B cell (primary cell): Measurements from ENCODE around the gene ALG5. TPM values are rescaled to one million over a fixed set of nuclear protein-coding genes. Genes with fewer than 3 reads are reported as not detected.

Source experiments
- ATAC-seq: fragments of 200-7000 bp; cut with Tn5 transposase; one replicate; pipeline ENCODE4 v1.10.0; 2021; ENCODE audit warnings: low read depth, mild to moderate bottlenecking, moderate number of reproducible peaks, moderate library complexity
- CTCF ChIA-PET: fragments of 350-600 bp; sonication (Branson Sonifier 250); formaldehyde crosslinking; loops from one replicate; lab custom pipeline; 2021; ENCODE audit warnings: antibody characterized with exemption, inconsistent platforms; lab: Charles Lee
- POLR2A ChIA-PET: fragments of 350-600 bp; sonication (Branson Sonifier 250); formaldehyde crosslinking; loops from one replicate; lab custom pipeline; 2021; ENCODE audit warnings: antibody characterized with exemption; lab: Charles Lee
- DNase-seq: peaks from one replicate; pipeline ENCODE4 v3.0.0; 2013
- H2AFZ ChIP-seq: 2 replicates; pipeline ENCODE4 v1.6.1; 2012; ENCODE audit warnings: mild to moderate bottlenecking, low read depth, low read length; ENCODE audit not compliant: insufficient read depth, poor library complexity, severe bottlenecking
- H3K27ac ChIP-seq, 2 donors: 1 replicate in 1 of 2; 2 replicates in 1 of 2; pipeline ENCODE4 v1.5.1; 2012 to 2013; ENCODE audit warnings: low read length in 2 of 2, mild to moderate bottlenecking in 2 of 2, moderate library complexity in 1 of 2
- H3K27me3 ChIP-seq, 4 experiments: fragments of 200-600 bp in 1 of 4; sonication (generic) in 1 of 4; replicated peaks in 1 of 4; 1 replicate in 2 of 4; 2 replicates in 2 of 4; pipeline versions ENCODE4 v1.6.1 to v1.7.0; 2013 to 2016; ENCODE audit warnings: low read length in 3 of 4, mild to moderate bottlenecking in 2 of 4, mixed read lengths in 1 of 4, moderate library complexity in 1 of 4; ENCODE audit not compliant: insufficient read depth in 4 of 4, control insufficient read depth in 3 of 4; ENCODE audit errors: control extremely low read depth in 1 of 4
- H3K36me3 ChIP-seq, 2 experiments: replicated peaks in 1 of 2; 1 replicate in 1 of 2; 2 replicates in 1 of 2; pipeline versions ENCODE4 v1.6.1 to v1.7.1; 2013; ENCODE audit warnings: low read length in 1 of 2; ENCODE audit not compliant: insufficient read depth in 2 of 2, control insufficient read depth in 1 of 2; ENCODE audit errors: control extremely low read depth in 1 of 2, extremely low read depth in 1 of 2
- H3K4me1 ChIP-seq, 2 donors: fragments of 200-600 bp in 1 of 2; sonication (generic) in 1 of 2; 1 replicate in 1 of 2; 2 replicates in 1 of 2; pipeline versions ENCODE4 v1.5.1 to v1.6.1; 2013 to 2017; ENCODE audit warnings: low read length in 2 of 2; ENCODE audit not compliant: control insufficient read depth in 2 of 2, insufficient read depth in 2 of 2
- H3K4me2 ChIP-seq: replicated peaks from 2 replicates; pipeline ENCODE3; 2012; ENCODE audit warnings: mild to moderate bottlenecking, low read depth, low read length; ENCODE audit not compliant: poor library complexity, severe bottlenecking
- H3K4me3 ChIP-seq, 5 experiments: fragments of 200-600 bp in 1 of 5; sonication (generic) in 1 of 5; 1 replicate in 3 of 5; 2 replicates in 2 of 5; pipeline versions ENCODE4 v1.5.1 to v1.7.0; 2011 to 2016; ENCODE audit warnings: low read length in 4 of 5, mild to moderate bottlenecking in 4 of 5, low read depth in 2 of 5, control low read depth in 1 of 5, moderate library complexity in 1 of 5; ENCODE audit not compliant: insufficient read depth in 1 of 5; ENCODE audit errors: control extremely low read depth in 1 of 5, extremely low read depth in 1 of 5
- H3K79me2 ChIP-seq: fragments of 200-600 bp; sonication (generic); one replicate; pipeline ENCODE4 v1.6.0; 2016; ENCODE audit warnings: low read length; ENCODE audit not compliant: control insufficient read depth, insufficient read depth
- H3K9ac ChIP-seq: fragments of 200-600 bp; sonication (generic); 2 replicates; pipeline ENCODE4 v1.6.1; 2017; ENCODE audit warnings: mild to moderate bottlenecking, low read length, moderate library complexity
- H3K9me3 ChIP-seq, 3 donors: one replicate each; pipeline versions ENCODE4 v1.6.1 to v1.7.1; 2013; ENCODE audit warnings: low read length in 2 of 3; ENCODE audit not compliant: control insufficient read depth in 2 of 3, insufficient read depth in 1 of 3; ENCODE audit errors: control extremely low read depth in 1 of 3
- H4K20me1 ChIP-seq: 2 replicates; pipeline ENCODE4 v1.6.0; 2012; ENCODE audit warnings: mild to moderate bottlenecking, low read length; ENCODE audit not compliant: insufficient read depth, control insufficient read depth, poor library complexity, severe bottlenecking
- H3K27ac Mint-ChIP-seq: one replicate; pipeline ENCODE4 v1.8.0; 2021; ENCODE audit warnings: mixed read lengths
- H3K27me3 Mint-ChIP-seq: one replicate; pipeline ENCODE4 v1.8.0; 2021; ENCODE audit warnings: mixed read lengths
- H3K4me1 Mint-ChIP-seq: one replicate; pipeline ENCODE4 v1.8.0; 2021; ENCODE audit warnings: mixed read lengths
- H3K4me3 Mint-ChIP-seq: one replicate; pipeline ENCODE4 v1.8.0; 2021; ENCODE audit warnings: mixed read lengths
- H3K9me3 Mint-ChIP-seq: one replicate; pipeline ENCODE4 v1.8.0; 2022; ENCODE audit warnings: mixed read lengths; ENCODE audit not compliant: insufficient read depth
- EZH2 ChIP-seq: IDR thresholded peaks from 2 replicates; pipeline ENCODE4 v1.6.1; 2012; ENCODE audit warnings: borderline replicate concordance, low read depth, mild to moderate bottlenecking, moderate library complexity, low read length; ENCODE audit not compliant: insufficient read depth, poor library complexity, severe bottlenecking
- WGBS: methylation state at CpG from one replicate; pipeline ENCODE4 v1.1.5; 2013; ENCODE audit warnings: missing lambda C conversion rate; ENCODE audit not compliant: insufficient coverage; 5-methylcytosine and 5-hydroxymethylcytosine counted together
- intact Hi-C: fragments of 100-400 bp; cut with micrococcal nuclease; formaldehyde crosslinking; loops from one replicate; pipeline ENCODE4 v1.10.0; 2022
- polyA plus RNA-seq: library from polyadenylated mRNA; depleted of rRNA; stranded (reverse); fragments of >200 nt; gene quantifications from 2 replicates; pipeline ENCODE4 v1.2.3, GENCODE V29; 2012
- total RNA-seq, 2 donors: library from RNA; stranded (reverse); fragments of 120-200 nt in 1 of 2; gene quantifications; 1 replicate in 1 of 2; 2 replicates in 1 of 2; pipeline versions ENCODE4 v1.2.3 to v1.2.4, GENCODE V29; 2013 to 2022
- TF ChIP-seq, protein P1 (sequence below): fragments of 200-600 bp; IDR thresholded peaks from one replicate; pipeline ENCODE4 v1.8.0; 2022; ENCODE audit warnings: antibody characterized with exemption, mild to moderate bottlenecking

The ALG5 gene
- total and polyA plus RNA-seq, 2 donors (not counting 1 experiment from before 2014, with no cell fraction given) = 15.2 to 21.0 TPM

DNA sequence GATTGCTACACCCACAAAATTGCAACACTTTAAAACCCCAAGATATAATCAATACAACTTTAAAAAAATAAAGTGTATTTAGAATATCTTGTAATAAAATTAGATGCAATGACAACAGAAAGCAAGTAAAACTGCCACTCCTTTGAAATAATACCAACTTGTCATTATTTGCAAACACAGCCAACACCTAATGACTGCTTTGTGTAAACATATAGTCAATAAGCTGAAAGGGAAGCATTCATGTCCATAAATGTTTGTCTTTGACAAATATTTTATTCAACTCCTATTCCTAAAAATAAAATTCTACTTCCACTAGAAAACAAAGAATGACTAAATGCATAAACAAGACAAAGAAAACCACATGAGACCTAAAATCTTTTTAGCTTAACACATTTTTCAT is 85.7 kb downstream of the ALG5 start:
- Histone ChIP-seq H3K4me1 (no peaks in the 10 kb centered on the region), H2AFZ (no peak overlapping the region), H3K79me2 (no peaks in the 10 kb centered on the region), H4K20me1 (no peaks in the 10 kb centered on the region), H3K4me3 (no peak overlapping the region), H3K27ac (no peak overlapping the region), H3K27me3 (peaks cover 0 to 11% (median 6%) of the 10 kb centered on the region in 4 experiments), H3K9me3 (no peaks in the 10 kb centered on the region), H3K9ac (no peak overlapping the region), H3K36me3 (no peaks in the 10 kb centered on the region), H3K4me2 (no peak overlapping the region)
- intact Hi-C loops = no loop called here
- TF ChIP-seq, protein P1, sequence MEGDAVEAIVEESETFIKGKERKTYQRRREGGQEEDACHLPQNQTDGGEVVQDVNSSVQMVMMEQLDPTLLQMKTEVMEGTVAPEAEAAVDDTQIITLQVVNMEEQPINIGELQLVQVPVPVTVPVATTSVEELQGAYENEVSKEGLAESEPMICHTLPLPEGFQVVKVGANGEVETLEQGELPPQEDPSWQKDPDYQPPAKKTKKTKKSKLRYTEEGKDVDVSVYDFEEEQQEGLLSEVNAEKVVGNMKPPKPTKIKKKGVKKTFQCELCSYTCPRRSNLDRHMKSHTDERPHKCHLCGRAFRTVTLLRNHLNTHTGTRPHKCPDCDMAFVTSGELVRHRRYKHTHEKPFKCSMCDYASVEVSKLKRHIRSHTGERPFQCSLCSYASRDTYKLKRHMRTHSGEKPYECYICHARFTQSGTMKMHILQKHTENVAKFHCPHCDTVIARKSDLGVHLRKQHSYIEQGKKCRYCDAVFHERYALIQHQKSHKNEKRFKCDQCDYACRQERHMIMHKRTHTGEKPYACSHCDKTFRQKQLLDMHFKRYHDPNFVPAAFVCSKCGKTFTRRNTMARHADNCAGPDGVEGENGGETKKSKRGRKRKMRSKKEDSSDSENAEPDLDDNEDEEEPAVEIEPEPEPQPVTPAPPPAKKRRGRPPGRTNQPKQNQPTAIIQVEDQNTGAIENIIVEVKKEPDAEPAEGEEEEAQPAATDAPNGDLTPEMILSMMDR = no peak
- no peak for TF ChIP-seq EZH2
- ChIA-PET POLR2A (interaction anchor here (0.5 kb wide), 1 partner anchor 28 kb away, joined by 5 read pairs; no protein-coding TSS in a partner anchor), CTCF (no interaction called here)
- ATAC-seq (no peak), DNase-seq (no peak)
- Mint-ChIP-seq H3K4me1 (no peaks in the 10 kb centered on the region), H3K4me3 (no peak overlapping the region), H3K9me3 (no peaks in the 10 kb centered on the region), H3K27me3 (peaks cover 42% of the 10 kb centered on the region), H3K27ac (no peak overlapping the region)

DNA sequence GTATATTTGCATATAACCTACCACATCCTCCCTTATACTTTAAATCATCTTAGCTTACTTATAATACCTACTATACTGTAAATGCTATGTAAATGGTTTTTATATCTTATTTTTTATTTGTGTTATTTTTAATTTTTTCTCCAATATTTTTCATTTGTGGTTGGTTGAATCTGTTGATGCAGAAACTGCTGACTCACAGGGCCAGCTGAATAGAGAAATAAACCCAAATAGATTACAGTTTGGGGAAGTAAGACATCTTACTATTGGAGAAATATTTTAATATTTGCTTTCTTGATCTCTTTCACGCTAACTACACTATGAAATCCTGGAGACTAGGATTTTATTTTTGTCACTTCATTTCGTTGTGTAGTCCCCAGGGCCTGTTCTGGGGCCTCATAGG is 86.2 kb downstream of the ALG5 start:
- Histone ChIP-seq H3K27me3 (peaks cover 0 to 6% (median 2%) of the 10 kb centered on the region in 4 experiments), H3K79me2 (no peaks in the 10 kb centered on the region), H4K20me1 (no peaks in the 10 kb centered on the region), H3K4me2 (no peak overlapping the region), H3K36me3 (no peaks in the 10 kb centered on the region), H3K4me1 (no peaks in the 10 kb centered on the region), H3K4me3 (no peak overlapping the region), H2AFZ (no peak overlapping the region), H3K9ac (no peak overlapping the region), H3K9me3 (no peaks in the 10 kb centered on the region), H3K27ac (no peak overlapping the region)
- CTCF ChIA-PET = no interaction called here
- Mint-ChIP-seq H3K9me3 (no peaks in the 10 kb centered on the region), H3K27ac (no peak overlapping the region), H3K27me3 (peaks cover 42% of the 10 kb centered on the region), H3K4me3 (no peak overlapping the region), H3K4me1 (no peaks in the 10 kb centered on the region)
- TF ChIP-seq EZH2 = no peak
- TF ChIP-seq, protein P1 = no peak
- intact Hi-C loops = no loop called here
- no CpG with 5 or more reads among the region's 2 CpGs for WGBS
- no peak for DNase-seq
- POLR2A ChIA-PET = interaction anchor here (0.5 kb wide), 1 partner anchor 28 kb away, joined by 5 read pairs; no protein-coding TSS in a partner anchor
- ATAC-seq = no peak
